Measurements from ENCODE around the gene AUTS2. TPM values are rescaled to one million over a fixed set of nuclear protein-coding genes. Genes with fewer than 3 reads are reported as not detected.

Gene AUTS2
- total and polyA plus RNA-seq, 9 of the 15 experiments (the other 6 are each of a cell fraction or from before 2014, with no cell fraction given), result 0.58 TPM; not detected in 8

DNA sequence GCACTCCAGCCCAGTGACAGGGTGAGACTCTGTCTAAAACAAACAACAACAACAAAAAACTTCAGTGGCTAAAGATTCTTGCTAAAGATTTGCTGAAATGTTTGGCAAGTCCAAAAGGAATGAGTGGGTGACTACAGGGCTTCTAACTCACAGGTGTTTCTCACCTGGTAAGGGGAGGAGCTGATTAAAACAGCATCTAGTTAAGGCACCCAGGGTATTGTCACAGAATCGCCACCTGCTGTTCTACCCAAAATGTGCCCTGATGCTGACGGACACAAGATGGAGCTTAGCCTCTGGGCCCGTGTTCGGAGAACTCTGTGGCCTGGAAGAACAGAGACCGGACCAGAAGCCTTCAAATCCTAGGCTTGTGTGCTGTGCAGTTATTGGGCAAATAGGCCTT, 1197.7 kb downstream of the AUTS2 start:
- CTCF ChIA-PET (ENCODE audit: low intra/inter-chr PET ratio), result no interaction called here
- no peak overlapping the region for H2AFZ ChIP-seq (ENCODE audit: low read depth, low read length)
- no peak overlapping the region for H3K4me2 ChIP-seq (ENCODE audit: insufficient read depth, low read length)
- H3K27me3 ChIP-seq (ENCODE audit: control insufficient read depth in 2 of 2, insufficient read depth in 2 of 2, low read length in 2 of 2), result peaks cover 15 to 22% of the 10 kb centered on the region in 2 experiments
- no peaks in the 10 kb centered on the region for H3K9me1 ChIP-seq (ENCODE audit: control insufficient read depth, insufficient read depth, low read length)
- DNase-seq (ENCODE audit: extremely low read depth in 1 of 4, low spot score in 3 of 4), result no peak
- FAIRE-seq, result no peak
- in situ Hi-C loops (cut with MboI), result no loop called here
- H3K79me2 ChIP-seq (ENCODE audit: control insufficient read depth, insufficient read depth, low read length), result no peaks in the 10 kb centered on the region
- no peak for ATAC-seq
- no peak overlapping the region for H3K4me3 ChIP-seq
- H3K9ac ChIP-seq (ENCODE audit: insufficient read depth in 1 of 2, low read depth in 2 of 2, low read length in 2 of 2), result no peak overlapping the region
- no peaks in the 10 kb centered on the region; the same call in 1 of the 2 replicates for H3K9me3 ChIP-seq (replicated peaks; ENCODE audit: control insufficient read depth, insufficient read depth, low read depth, low read length)
- no peaks in the 10 kb centered on the region for H3K4me1 ChIP-seq (replicated peaks in 1 of 2; ENCODE audit: control insufficient read depth in 2 of 2, insufficient read depth in 2 of 2, low read length in 2 of 2)
- intact Hi-C loops (cut with micrococcal nuclease), result no loop called here
- H4K20me1 ChIP-seq (replicated peaks; ENCODE audit: control insufficient read depth, insufficient read depth, low read length), result no peaks in the 10 kb centered on the region; the same call in 1 of the 2 replicates
- BruUV-seq (replicated peaks), result no TSS peak
- H3K36me3 ChIP-seq (ENCODE audit: control insufficient read depth, insufficient read depth, low read length), result no peaks in the 10 kb centered on the region
- POLR2A ChIA-PET, result no interaction called here
- H3K27ac ChIP-seq (ENCODE audit: extremely low read depth, low read depth, low read length), result no peak overlapping the region
- 1% methylated on average over 5 of the region's 5 CpGs for WGBS (ENCODE audit: insufficient coverage, low coverage, missing lambda C conversion rate)
- TF ChIP-seq IFI16 (CRISPR knock-in tag; IDR thresholded peaks at IDR 0.05) (no peak), RFX7 (CRISPR knock-in tag; IDR thresholded peaks at IDR 0.05) (no peak), HCFC1 (IDR thresholded peaks at IDR 0.05; ENCODE audit: low read depth, low read length) (no peak), JUND (IDR thresholded peaks at IDR 0.05; ENCODE audit: borderline replicate concordance, low read depth, low read length) (no peak), JUND (tag; IDR thresholded peaks at IDR 0.05; ENCODE audit: borderline replicate concordance, low read depth, low read length) (no peak), ZNF444 (CRISPR knock-in tag; IDR thresholded peaks at IDR 0.05) (no peak), TAF1 (IDR thresholded peaks at IDR 0.05; ENCODE audit: control insufficient read depth, extremely low read depth, insufficient read depth, low read length, severe bottlenecking) (no peak), ZNF586 (CRISPR knock-in tag; conservative IDR thresholded peaks at IDR 0.05) (no peak), ELF2 (CRISPR knock-in tag; IDR thresholded peaks at IDR 0.05) (no peak), FOXK1 (CRISPR knock-in tag; IDR thresholded peaks at IDR 0.05; ENCODE audit: borderline replicate concordance) (no peak), ZNF707 (CRISPR knock-in tag; conservative IDR thresholded peaks at IDR 0.05) (no peak)
